Measurements from ENCODE around the gene KANSL1L.
"Not testable (repeated sequence)": the region's sequence is repeated elsewhere in the genome, so short reads cannot be mapped to it uniquely, and the experiment has no call there.

The KANSL1L gene

GRCh38 chr2:210177769-210178168, 6.6 kb upstream of the KANSL1L start:
- Histone ChIP-seq H3K27me3 (ENCODE audit: control insufficient read depth, insufficient read depth, low read length) (no peaks in the 10 kb centered on the region), H3K27ac (ENCODE audit: low read length) (no peak overlapping the region), H3K9me3 (ENCODE audit: control insufficient read depth, insufficient read depth, low read length) (no peaks in the 10 kb centered on the region), H3K4me1 (ENCODE audit: control insufficient read depth, insufficient read depth, low read length) (peaks cover 2% of the 10 kb centered on the region; the same call in 1 of the 2 replicates), H3K36me3 (ENCODE audit: control insufficient read depth, insufficient read depth, low read length) (no peaks in the 10 kb centered on the region), H3K4me3 (ENCODE audit: low read length) (no peak overlapping the region)
- no peak for DNase-seq (ENCODE audit: low read depth, low spot score)
- no CpG with 5 or more reads among the region's 1 CpG for whole genome bisulfite sequencing (ENCODE audit: insufficient coverage, insufficient read length)

GRCh38 chr2:210177115-210177514, 5.9 kb upstream of the KANSL1L start:
- no CpG with 5 or more reads among the region's 1 CpG for WGBS (ENCODE audit: insufficient coverage, insufficient read length)
- H3K9me3 ChIP-seq (ENCODE audit: control insufficient read depth, insufficient read depth, low read length); DNase-seq (ENCODE audit: low read depth, low spot score); H3K27ac ChIP-seq (ENCODE audit: low read length); H3K27me3 ChIP-seq (ENCODE audit: control insufficient read depth, insufficient read depth, low read length); H3K4me1 ChIP-seq (ENCODE audit: control insufficient read depth, insufficient read depth, low read length); H3K4me3 ChIP-seq (ENCODE audit: low read length); H3K36me3 ChIP-seq (ENCODE audit: control insufficient read depth, insufficient read depth, low read length): not testable (repeated sequence)

DNA sequence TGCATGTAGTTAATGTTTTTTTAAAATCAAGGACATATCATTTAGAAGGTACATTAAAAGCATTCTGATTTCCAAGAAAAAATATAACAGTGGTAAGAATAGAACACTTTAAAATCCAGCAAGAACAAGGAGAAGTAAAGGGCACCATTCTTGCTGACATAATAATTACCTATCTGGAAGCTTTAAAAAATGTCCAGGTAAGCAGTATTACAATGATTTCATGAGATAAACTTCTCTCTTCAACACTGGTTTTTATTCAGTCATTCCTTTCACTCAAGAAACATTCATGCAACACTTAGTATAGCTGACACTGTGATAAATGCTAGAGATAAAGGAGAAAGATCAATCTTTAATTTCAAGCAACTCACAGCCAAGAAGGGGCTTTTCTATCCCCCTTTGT, 2.9 kb upstream of the KANSL1L start:
- H3K4me1 ChIP-seq (ENCODE audit: control insufficient read depth, insufficient read depth, low read length), result no peaks in the 10 kb centered on the region; the same call in 1 of the 2 replicates
- DNase-seq (ENCODE audit: low read depth, low spot score), result no peak
- H3K27me3 ChIP-seq (ENCODE audit: control insufficient read depth, insufficient read depth, low read length), result no peaks in the 10 kb centered on the region
- no peaks in the 10 kb centered on the region for H3K9me3 ChIP-seq (ENCODE audit: control insufficient read depth, insufficient read depth, low read length)
- no peaks in the 10 kb centered on the region for H3K36me3 ChIP-seq (ENCODE audit: control insufficient read depth, insufficient read depth, low read length)
- H3K4me3 ChIP-seq (ENCODE audit: low read length), result no peak overlapping the region
- no peak overlapping the region for H3K27ac ChIP-seq (ENCODE audit: low read length)

DNA sequence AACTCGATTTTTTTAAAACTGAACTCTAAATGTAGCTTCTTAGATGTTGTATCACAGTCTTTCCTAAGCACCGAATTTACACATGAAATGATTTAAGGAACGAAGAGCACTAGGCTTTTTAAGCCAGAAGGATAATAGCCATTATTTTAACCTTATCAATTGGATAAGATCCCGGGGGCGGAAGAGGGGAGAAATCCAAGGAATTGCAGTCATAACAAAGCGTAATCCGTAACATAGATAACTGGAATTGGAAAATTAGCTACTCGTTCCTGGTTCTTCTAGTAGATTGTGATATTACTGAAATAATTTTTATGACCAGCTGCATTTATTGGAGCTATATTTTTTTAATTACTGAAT, 988 bp upstream of the KANSL1L start:
- no peak for DNase-seq (ENCODE audit: low read depth, low spot score)
- Histone ChIP-seq H3K4me3 (ENCODE audit: low read length) (peak overlapping the region; percentile 91; the same call in 1 of the 2 replicates), H3K27me3 (ENCODE audit: control insufficient read depth, insufficient read depth, low read length) (no peaks in the 10 kb centered on the region), H3K4me1 (ENCODE audit: control insufficient read depth, insufficient read depth, low read length) (no peaks in the 10 kb centered on the region; the same call in 1 of the 2 replicates), H3K9me3 (ENCODE audit: control insufficient read depth, insufficient read depth, low read length) (no peaks in the 10 kb centered on the region), H3K36me3 (ENCODE audit: control insufficient read depth, insufficient read depth, low read length) (no peaks in the 10 kb centered on the region), H3K27ac (ENCODE audit: low read length) (no peak overlapping the region)
- no CpG with 5 or more reads among the region's 8 CpGs for WGBS (ENCODE audit: insufficient coverage, insufficient read length)

- WGBS (ENCODE audit: insufficient coverage, insufficient read length), result no CpG with 5 or more reads among the region's 64 CpGs
- H3K27me3 ChIP-seq (ENCODE audit: control insufficient read depth, insufficient read depth, low read length), result no peaks in the 10 kb centered on the region
- no peaks in the 10 kb centered on the region; the same call in 1 of the 2 replicates for H3K4me1 ChIP-seq (ENCODE audit: control insufficient read depth, insufficient read depth, low read length)
- peak; percentile 81 for DNase-seq (ENCODE audit: low read depth, low spot score)
- no peak overlapping the region for H3K27ac ChIP-seq (ENCODE audit: low read length)
- H3K4me3 ChIP-seq (ENCODE audit: low read length), result peak overlapping the region; percentile 91
- no peaks in the 10 kb centered on the region for H3K9me3 ChIP-seq (ENCODE audit: control insufficient read depth, insufficient read depth, low read length)
- H3K36me3 ChIP-seq (ENCODE audit: control insufficient read depth, insufficient read depth, low read length), result no peaks in the 10 kb centered on the region
Measured at GRCh38 chr2:210170446-210171303, 534 bp downstream of the KANSL1L start.

DNA sequence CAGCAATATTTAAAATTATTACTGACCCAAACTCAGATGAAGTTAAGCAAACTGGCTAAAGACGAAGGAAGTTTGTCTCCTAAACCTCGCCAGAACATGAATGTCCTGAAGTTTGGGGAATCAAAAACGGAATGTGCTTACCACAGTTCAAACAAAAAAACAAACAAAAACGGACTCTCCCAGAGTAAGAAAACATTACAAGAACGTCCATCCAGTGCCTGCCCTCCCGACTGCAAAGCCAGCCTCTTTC, 1.1 kb downstream of the KANSL1L start:
- H3K27me3 ChIP-seq (ENCODE audit: control insufficient read depth, insufficient read depth, low read length), result no peaks in the 10 kb centered on the region
- H3K4me3 ChIP-seq (ENCODE audit: low read length), result peak overlapping the region; percentile 91; the same call in 1 of the 2 replicates
- DNase-seq (ENCODE audit: low read depth, low spot score), result no peak
- no peak overlapping the region for H3K27ac ChIP-seq (ENCODE audit: low read length)
- no peaks in the 10 kb centered on the region for H3K36me3 ChIP-seq (ENCODE audit: control insufficient read depth, insufficient read depth, low read length)
- H3K9me3 ChIP-seq (ENCODE audit: control insufficient read depth, insufficient read depth, low read length), result no peaks in the 10 kb centered on the region
- WGBS (ENCODE audit: insufficient coverage, insufficient read length), result no CpG with 5 or more reads among the region's 6 CpGs
- H3K4me1 ChIP-seq (ENCODE audit: control insufficient read depth, insufficient read depth, low read length), result no peaks in the 10 kb centered on the region; the same call in 1 of the 2 replicates

DNA sequence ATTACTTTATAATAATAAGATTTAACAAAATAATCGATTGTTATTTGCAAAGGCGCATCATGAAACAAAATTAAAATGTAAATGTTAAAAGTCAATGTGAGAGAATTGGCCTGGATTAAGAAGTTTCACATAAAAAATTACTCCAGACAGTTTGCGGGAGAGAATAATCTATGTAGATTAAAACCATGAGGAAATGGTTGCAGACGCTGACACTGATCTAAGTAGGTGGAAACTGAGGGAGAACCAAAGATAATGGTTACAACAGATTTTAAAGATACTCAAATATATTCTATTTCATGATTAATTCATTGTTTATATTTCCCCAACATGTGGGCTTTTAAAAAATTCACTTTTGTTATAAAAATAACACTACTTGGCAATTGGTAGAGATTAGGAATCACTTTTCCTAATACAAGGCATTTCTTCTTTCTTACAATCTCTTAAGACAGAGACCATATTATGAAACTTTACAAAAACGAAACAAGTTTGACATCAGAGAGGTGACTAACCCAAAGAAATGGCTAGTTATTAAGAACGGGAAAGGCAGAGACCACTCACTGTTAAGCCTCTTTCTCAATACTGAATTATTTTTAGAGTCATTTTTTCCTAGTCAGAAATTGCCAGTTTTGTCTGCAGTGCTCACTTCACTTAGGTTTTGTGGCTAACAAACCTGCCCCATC, 1.6 kb downstream of the KANSL1L start:
- Histone ChIP-seq H3K27ac (ENCODE audit: low read length) (no peak overlapping the region), H3K27me3 (ENCODE audit: control insufficient read depth, insufficient read depth, low read length) (no peaks in the 10 kb centered on the region), H3K4me1 (ENCODE audit: control insufficient read depth, insufficient read depth, low read length) (no peaks in the 10 kb centered on the region; the same call in 1 of the 2 replicates), H3K9me3 (ENCODE audit: control insufficient read depth, insufficient read depth, low read length) (no peaks in the 10 kb centered on the region), H3K36me3 (ENCODE audit: control insufficient read depth, insufficient read depth, low read length) (no peaks in the 10 kb centered on the region), H3K4me3 (ENCODE audit: low read length) (peak overlapping the region; percentile 91; the same call in 1 of the 2 replicates)
- no peak for DNase-seq (ENCODE audit: low read depth, low spot score)
- WGBS (ENCODE audit: insufficient coverage, insufficient read length), result no CpG with 5 or more reads among the region's 6 CpGs

DNA sequence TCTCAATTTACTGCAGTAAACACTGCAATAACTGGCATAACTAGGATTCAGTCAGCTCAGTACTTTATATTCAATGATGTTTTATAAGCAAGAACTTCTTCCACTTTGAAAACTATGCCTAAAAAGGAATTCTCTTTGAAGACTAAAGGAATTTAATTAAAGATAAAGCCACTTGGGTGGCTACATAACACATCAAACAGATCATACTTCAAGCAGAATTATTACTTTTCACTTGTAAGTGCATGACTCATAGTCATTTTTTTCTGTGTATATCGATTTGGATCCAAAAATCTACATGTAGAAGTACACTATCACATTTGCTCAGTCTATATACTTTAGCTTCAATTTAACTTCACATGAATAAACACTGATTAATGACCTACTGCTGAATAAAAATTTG, 4.0 kb downstream of the KANSL1L start:
- WGBS (ENCODE audit: insufficient coverage, insufficient read length), result no CpG with 5 or more reads among the region's 1 CpG
- Histone ChIP-seq H3K4me3 (ENCODE audit: low read length) (no peak overlapping the region), H3K36me3 (ENCODE audit: control insufficient read depth, insufficient read depth, low read length) (no peaks in the 10 kb centered on the region), H3K9me3 (ENCODE audit: control insufficient read depth, insufficient read depth, low read length) (no peaks in the 10 kb centered on the region), H3K4me1 (ENCODE audit: control insufficient read depth, insufficient read depth, low read length) (no peaks in the 10 kb centered on the region), H3K27ac (ENCODE audit: low read length) (no peak overlapping the region), H3K27me3 (ENCODE audit: control insufficient read depth, insufficient read depth, low read length) (no peaks in the 10 kb centered on the region)
- no peak for DNase-seq (ENCODE audit: low read depth, low spot score)

DNA sequence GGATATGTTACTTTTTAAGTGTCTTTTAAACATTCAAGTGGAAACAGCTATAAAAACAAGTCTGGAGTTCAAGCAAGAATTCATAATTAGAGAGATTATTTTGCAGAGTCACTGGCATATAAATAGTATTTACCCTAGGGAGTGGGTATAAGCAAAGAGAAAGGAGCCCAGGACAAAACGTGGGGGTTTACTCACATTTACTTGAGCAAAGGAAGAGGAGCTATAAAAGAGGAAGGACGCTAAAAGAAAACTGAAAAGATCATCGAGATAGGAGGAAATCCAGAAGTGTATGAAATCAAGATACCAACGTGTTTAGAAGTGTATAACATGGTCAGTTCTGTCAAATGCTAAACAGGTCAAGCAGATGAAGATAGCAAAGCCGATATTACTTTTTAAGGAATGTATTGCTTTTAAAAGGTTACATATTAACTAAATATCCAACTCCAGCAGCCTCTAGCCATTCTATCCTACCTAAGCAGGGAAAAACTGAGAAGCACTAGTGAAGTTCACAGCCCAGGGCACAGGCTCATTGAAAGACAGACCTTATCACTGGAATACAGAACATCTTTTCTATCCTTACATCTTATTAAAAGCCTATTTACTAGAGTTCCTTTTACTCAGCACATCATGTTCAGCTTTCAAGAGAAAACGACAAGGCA, 8.6 kb downstream of the KANSL1L start:
- no peaks in the 10 kb centered on the region for H3K27me3 ChIP-seq (ENCODE audit: control insufficient read depth, insufficient read depth, low read length)
- H3K4me1 ChIP-seq (ENCODE audit: control insufficient read depth, insufficient read depth, low read length), result no peaks in the 10 kb centered on the region
- no peak overlapping the region for H3K27ac ChIP-seq (ENCODE audit: low read length)
- H3K9me3 ChIP-seq (ENCODE audit: control insufficient read depth, insufficient read depth, low read length), result no peaks in the 10 kb centered on the region
- no peak overlapping the region for H3K4me3 ChIP-seq (ENCODE audit: low read length)
- WGBS (ENCODE audit: insufficient coverage, insufficient read length), result no CpG with 5 or more reads among the region's 6 CpGs
- no peak for DNase-seq (ENCODE audit: low read depth, low spot score)
- no peaks in the 10 kb centered on the region for H3K36me3 ChIP-seq (ENCODE audit: control insufficient read depth, insufficient read depth, low read length)

GRCh38 chr2:210159059-210159458, 12.2 kb downstream of the KANSL1L start:
- Histone ChIP-seq H3K36me3 (ENCODE audit: control insufficient read depth, insufficient read depth, low read length) (no peaks in the 10 kb centered on the region), H3K27ac (ENCODE audit: low read length) (no peak overlapping the region), H3K4me1 (ENCODE audit: control insufficient read depth, insufficient read depth, low read length) (no peaks in the 10 kb centered on the region), H3K4me3 (ENCODE audit: low read length) (no peak overlapping the region), H3K9me3 (ENCODE audit: control insufficient read depth, insufficient read depth, low read length) (no peaks in the 10 kb centered on the region), H3K27me3 (ENCODE audit: control insufficient read depth, insufficient read depth, low read length) (no peaks in the 10 kb centered on the region)
- no peak for DNase-seq (ENCODE audit: low read depth, low spot score)
- WGBS (ENCODE audit: insufficient coverage, insufficient read length), result no CpG with 5 or more reads among the region's 3 CpGs
